C4-2B (cell line): ENCODE measurements around the gene CELSR1.

ENCODE experiments used
- CTCF ChIP-seq: fragments of 450-650 bp; conservative IDR thresholded peaks from 2 replicates; pipeline ENCODE4 v1.5.1; 2017; ENCODE audit warnings: mild to moderate bottlenecking
- ZFX ChIP-seq: fragments of 450-650 bp; IDR thresholded peaks from 2 replicates; pipeline ENCODE4 v1.6.1; 2017

GRCh38 chr22:46500201-46500600 is 37.2 kb downstream of the CELSR1 start:
- TF ChIP-seq CTCF, result no peak
- no peak for TF ChIP-seq ZFX
